Measurements from ENCODE around the gene GPSM1.

GPSM1 gene

GRCh38 chr9:136365775-136366222 is 38.5 kb downstream of the GPSM1 start:
- no peak for TF ChIP-seq CTCF (IDR thresholded peaks at IDR 0.05; ENCODE audit: borderline replicate concordance, insufficient read depth, low read depth, low read length)

DNA sequence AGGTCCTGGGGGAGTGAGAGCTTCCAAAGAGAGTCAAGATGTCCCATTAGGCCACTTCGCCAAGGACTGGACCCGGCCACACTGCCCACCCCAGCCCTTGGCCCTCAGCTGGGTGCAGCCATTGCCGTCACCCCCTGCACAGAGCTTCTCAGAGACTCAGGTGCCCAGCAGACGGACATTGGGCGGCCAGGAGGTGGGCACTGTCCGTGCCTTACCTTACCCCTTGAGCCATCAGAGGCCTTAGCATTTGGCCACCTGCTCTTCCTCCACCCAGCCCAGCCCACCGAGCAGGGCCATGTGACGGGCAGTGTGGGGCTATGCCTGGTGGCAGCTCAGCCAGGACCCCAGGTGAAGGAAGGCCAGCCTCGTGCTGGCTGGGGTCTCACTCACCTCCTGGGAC is 39.5 kb downstream of the GPSM1 start:
- H3K4me3 ChIP-seq (ENCODE audit: low read depth, low read length): no peak overlapping the region
- no peak for TF ChIP-seq CTCF (IDR thresholded peaks at IDR 0.05; ENCODE audit: borderline replicate concordance, insufficient read depth, low read depth, low read length)

More at GRCh38 chr9:136365775-136366222, 38.5 kb downstream of the GPSM1 start:
- H3K4me3 ChIP-seq (ENCODE audit: low read depth, low read length): no peak overlapping the region

GRCh38 chr9:136367296-136368145 is 40.2 kb downstream of the GPSM1 start:
- H3K4me3 ChIP-seq (ENCODE audit: low read depth, low read length): no peak overlapping the region
- TF ChIP-seq CTCF (IDR thresholded peaks at IDR 0.05; ENCODE audit: borderline replicate concordance, insufficient read depth, low read depth, low read length): no peak

DNA sequence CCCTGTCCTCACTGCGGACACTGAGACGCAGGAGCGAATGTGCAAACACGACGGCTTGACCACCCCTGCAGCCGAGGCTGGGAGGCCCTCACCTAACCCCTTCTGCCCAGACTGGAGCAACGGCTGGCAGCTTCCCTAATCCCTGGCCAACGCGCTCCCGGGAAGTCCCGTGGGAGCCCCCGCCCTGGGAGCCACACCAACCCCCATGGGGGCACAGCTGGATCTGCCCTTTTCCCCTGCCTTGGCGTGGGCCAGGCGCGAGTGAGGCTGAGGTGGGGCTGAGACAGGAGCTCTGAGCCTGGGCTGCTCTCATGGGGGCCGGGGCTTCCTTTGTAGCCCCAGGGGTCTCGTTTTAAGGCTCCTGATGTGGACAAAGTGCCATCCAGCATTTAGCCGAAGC is 40.9 kb downstream of the GPSM1 start:
- no peak for TF ChIP-seq CTCF (IDR thresholded peaks at IDR 0.05; ENCODE audit: borderline replicate concordance, insufficient read depth, low read depth, low read length)
- no peak overlapping the region for H3K4me3 ChIP-seq (ENCODE audit: low read depth, low read length)

DNA sequence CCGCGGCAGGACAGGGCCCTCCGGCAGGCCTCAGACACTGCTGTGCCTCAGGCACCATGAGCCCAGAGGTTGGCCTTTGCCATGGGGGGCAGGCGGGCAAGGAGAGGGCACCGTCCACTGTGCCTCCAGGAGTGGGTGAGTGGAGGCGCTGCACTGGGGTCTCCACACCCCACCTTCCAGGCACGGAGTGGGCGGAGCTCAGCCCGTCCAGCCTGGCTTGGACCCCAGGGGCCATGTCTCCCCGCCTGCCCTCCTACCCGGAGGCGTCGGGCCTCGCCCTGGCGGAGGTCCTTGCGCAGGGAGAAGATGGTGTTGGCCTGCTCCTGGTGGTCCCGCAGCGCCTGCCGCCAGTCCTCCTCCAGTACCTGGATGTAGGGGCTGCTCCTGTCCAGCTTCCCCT is 42.7 kb downstream of the GPSM1 start:
- no peak overlapping the region for H3K4me3 ChIP-seq (ENCODE audit: low read depth, low read length)
- no peak for TF ChIP-seq CTCF (IDR thresholded peaks at IDR 0.05; ENCODE audit: borderline replicate concordance, insufficient read depth, low read depth, low read length)

DNA sequence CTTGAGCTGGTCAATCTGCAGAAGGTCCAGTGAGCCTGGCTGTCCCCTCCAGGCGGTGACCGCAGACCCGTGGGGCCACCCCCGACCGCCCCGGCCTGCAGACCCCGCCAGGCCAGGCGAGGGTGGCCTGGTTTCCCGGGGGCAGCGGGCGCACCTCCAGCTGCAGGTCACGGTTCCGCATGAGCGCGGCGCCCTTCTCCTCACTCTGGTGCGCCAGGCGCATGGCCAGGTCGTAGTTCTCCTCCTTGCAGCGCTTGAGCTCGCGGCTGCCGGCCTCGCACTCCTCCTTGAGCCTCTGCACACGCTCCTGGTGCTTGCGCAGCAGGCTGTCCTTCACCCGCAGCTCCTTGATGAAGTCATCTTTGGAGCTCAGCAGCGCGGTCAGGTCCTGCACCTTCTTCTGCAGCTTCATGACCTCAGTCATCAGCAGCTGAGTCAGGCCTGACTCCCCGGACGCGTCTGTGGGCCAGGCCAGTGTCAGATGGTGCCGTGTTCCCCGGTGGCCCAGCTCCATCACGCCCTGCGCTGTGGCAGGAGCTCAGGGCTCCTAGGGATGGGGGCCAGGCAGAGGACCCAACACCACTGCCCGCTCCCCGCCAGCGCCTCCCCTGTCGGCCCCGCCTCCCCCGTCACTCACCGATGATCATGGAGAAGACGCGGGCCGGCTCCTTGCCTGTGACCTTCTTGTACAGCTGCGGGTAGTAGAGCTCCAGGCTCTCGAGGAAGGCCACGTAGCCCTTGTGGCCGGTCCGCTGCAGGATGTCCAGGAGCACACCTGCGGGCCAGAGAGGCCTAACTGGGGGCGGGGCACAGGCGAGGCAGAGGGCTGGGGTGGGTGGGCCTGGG is 43.6 kb downstream of the GPSM1 start:
- TF ChIP-seq CTCF (IDR thresholded peaks at IDR 0.05; ENCODE audit: borderline replicate concordance, insufficient read depth, low read depth, low read length): no peak
- no peak overlapping the region for H3K4me3 ChIP-seq (ENCODE audit: low read depth, low read length)
